Measurements from ENCODE around the gene MICAL1.

MICAL1 gene

DNA sequence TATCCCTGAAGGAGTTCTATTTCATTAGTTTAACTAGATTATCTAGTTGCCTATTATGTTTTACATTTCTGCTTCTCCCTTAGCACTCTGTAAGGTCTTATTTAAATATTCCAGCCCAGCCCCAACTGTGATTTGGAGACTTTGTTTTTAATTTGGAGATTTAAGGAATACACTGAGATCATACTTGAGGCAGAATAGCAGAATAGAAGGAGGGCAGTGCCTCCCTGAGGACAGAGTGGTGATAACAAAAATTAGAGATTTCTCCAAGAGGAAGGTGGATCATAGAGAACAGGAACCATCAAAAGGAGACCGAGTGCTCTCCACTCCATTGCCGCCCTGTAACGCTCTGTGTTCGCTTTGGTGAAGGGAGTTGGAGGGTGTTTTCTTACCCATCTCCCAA, 58.6 kb downstream of the MICAL1 start:
- H2AFZ ChIP-seq (ENCODE audit: low read depth): no peak overlapping the region
- H3K36me3 ChIP-seq (ENCODE audit: insufficient read depth): no peaks in the 10 kb centered on the region
- H3K4me1 ChIP-seq (ENCODE audit: low read depth, poor library complexity, severe bottlenecking): no peaks in the 10 kb centered on the region
- H3K27ac ChIP-seq: no peak overlapping the region
- no peak overlapping the region for H3K9ac ChIP-seq
- H3K27me3 ChIP-seq (ENCODE audit: insufficient read depth, low read depth): no peaks in the 10 kb centered on the region
- no peak overlapping the region for H3K4me2 ChIP-seq
- H4K20me1 ChIP-seq (ENCODE audit: insufficient read depth): no peaks in the 10 kb centered on the region
- TF ChIP-seq, protein P1, sequence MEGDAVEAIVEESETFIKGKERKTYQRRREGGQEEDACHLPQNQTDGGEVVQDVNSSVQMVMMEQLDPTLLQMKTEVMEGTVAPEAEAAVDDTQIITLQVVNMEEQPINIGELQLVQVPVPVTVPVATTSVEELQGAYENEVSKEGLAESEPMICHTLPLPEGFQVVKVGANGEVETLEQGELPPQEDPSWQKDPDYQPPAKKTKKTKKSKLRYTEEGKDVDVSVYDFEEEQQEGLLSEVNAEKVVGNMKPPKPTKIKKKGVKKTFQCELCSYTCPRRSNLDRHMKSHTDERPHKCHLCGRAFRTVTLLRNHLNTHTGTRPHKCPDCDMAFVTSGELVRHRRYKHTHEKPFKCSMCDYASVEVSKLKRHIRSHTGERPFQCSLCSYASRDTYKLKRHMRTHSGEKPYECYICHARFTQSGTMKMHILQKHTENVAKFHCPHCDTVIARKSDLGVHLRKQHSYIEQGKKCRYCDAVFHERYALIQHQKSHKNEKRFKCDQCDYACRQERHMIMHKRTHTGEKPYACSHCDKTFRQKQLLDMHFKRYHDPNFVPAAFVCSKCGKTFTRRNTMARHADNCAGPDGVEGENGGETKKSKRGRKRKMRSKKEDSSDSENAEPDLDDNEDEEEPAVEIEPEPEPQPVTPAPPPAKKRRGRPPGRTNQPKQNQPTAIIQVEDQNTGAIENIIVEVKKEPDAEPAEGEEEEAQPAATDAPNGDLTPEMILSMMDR (conservative IDR thresholded peaks at IDR 0.05; ENCODE audit: low read depth, low read length): no peak
- H3K79me2 ChIP-seq (ENCODE audit: insufficient read depth, low read depth): no peaks in the 10 kb centered on the region
- H3K4me3 ChIP-seq (IDR thresholded peaks at IDR 0.05; ENCODE audit: insufficient read depth, low read depth, low read length): no peak overlapping the region

DNA sequence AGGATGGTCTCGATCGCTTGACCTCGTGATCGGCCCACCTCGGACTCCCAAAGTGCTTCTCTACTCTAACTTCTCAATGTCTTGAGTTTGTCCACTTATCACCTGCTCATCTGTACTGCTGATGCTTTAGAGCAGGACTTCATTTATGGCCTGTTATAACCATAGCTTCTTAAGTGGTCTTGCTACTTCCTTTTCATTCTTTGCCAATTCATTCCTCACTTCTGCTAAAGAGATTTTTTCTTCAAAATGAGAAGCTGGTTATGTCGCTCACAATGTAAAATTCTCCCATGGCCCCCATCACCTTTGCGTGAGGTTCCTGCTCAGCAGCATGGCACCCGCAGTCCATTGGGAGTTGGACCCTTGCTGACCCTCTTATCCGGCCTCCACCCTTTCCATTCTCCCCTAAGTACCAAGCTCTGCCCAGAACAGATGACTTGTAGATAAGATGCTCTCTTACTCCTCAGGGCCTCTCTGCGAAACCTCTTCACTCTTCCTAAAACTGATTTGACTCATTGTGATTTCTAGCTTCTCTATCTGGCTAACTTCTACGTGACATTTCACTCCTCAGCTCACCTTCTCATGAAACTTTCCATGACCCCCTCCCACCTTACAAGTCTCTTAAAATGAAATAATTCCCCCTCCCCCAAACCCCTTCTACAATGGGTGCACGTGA, 59.4 kb downstream of the MICAL1 start:
- Histone ChIP-seq H3K9ac (no peak overlapping the region), H3K4me1 (ENCODE audit: low read depth, poor library complexity, severe bottlenecking) (no peaks in the 10 kb centered on the region), H3K27me3 (ENCODE audit: insufficient read depth, low read depth) (no peaks in the 10 kb centered on the region), H4K20me1 (ENCODE audit: insufficient read depth) (no peaks in the 10 kb centered on the region), H3K4me2 (no peak overlapping the region), H3K36me3 (ENCODE audit: insufficient read depth) (no peaks in the 10 kb centered on the region), H3K27ac (no peak overlapping the region), H3K79me2 (ENCODE audit: insufficient read depth, low read depth) (no peaks in the 10 kb centered on the region), H2AFZ (ENCODE audit: low read depth) (no peak overlapping the region), H3K4me3 (IDR thresholded peaks at IDR 0.05; ENCODE audit: insufficient read depth, low read depth, low read length) (no peak overlapping the region)
- TF ChIP-seq, protein P1 (conservative IDR thresholded peaks at IDR 0.05; ENCODE audit: low read depth, low read length): no peak
